Activated CD8-positive, alpha-beta T cell treated with anti-CD3 and anti-CD28 coated beads, Interleukin-2, amount 10 ng/mL, durations not matched to agents 7 days and 5 days (primary cell): ENCODE results near the gene CFL2. TPM values are rescaled to one million over a fixed set of nuclear protein-coding genes. Genes with fewer than 3 reads are reported as not detected.
"Not testable (repeated sequence)": the region's sequence is repeated elsewhere in the genome, so short reads cannot be mapped to it uniquely, and the experiment has no call there.

ENCODE experiments used
- ATAC-seq: fragments of 150-1000 bp; cut with Tn5 transposase; one replicate; pipeline ENCODE4 v1.10.0; 2021; ENCODE audit warnings: moderate library complexity
- CTCF ChIA-PET: fragments of 350-600 bp; sonication (Branson Sonifier 250); formaldehyde crosslinking; loops from one replicate; lab custom pipeline; 2021; ENCODE audit warnings: antibody characterized with exemption; lab: Charles Lee
- POLR2A ChIA-PET: fragments of 350-600 bp; sonication (Branson Sonifier 250); formaldehyde crosslinking; loops from one replicate; lab custom pipeline; 2021; ENCODE audit warnings: antibody characterized with exemption; lab: Charles Lee
- DNase-seq: peaks from one replicate; pipeline ENCODE4 v3.0.0-alpha.2; 2020
- H3K27ac Mint-ChIP-seq: one replicate; pipeline ENCODE4 v1.8.0; 2021; ENCODE audit warnings: mild to moderate bottlenecking, mixed read lengths
- H3K27me3 Mint-ChIP-seq: one replicate; pipeline ENCODE4 v1.8.0; 2021; ENCODE audit warnings: low read depth, mixed read lengths
- H3K36me3 Mint-ChIP-seq: one replicate; pipeline ENCODE4 v1.8.0; 2021; ENCODE audit warnings: low read depth, mixed read lengths
- H3K4me1 Mint-ChIP-seq: one replicate; pipeline ENCODE4 v1.8.0; 2021; ENCODE audit warnings: low read depth, mixed read lengths
- H3K4me3 Mint-ChIP-seq: one replicate; pipeline ENCODE4 v1.8.0; 2021; ENCODE audit warnings: mild to moderate bottlenecking, mixed read lengths
- H3K9me3 Mint-ChIP-seq: one replicate; pipeline ENCODE4 v1.8.0; 2022; ENCODE audit warnings: mixed read lengths; ENCODE audit not compliant: insufficient read depth
- total RNA-seq, 2 experiments: library from RNA; stranded (reverse); gene quantifications; one replicate each; pipeline ENCODE4 v1.2.3, GENCODE V29; 2021

The CFL2 gene
- total RNA-seq, 2 experiments from 2014 or later: 6.7 to 7.1 TPM

- POLR2A ChIA-PET: no interaction called here
- H3K4me1 Mint-ChIP-seq: peaks cover 19% of the 10 kb centered on the region
- no peak for ATAC-seq
- CTCF ChIA-PET: interaction anchor here (1.0 to 8.3 kb wide), 4 partner anchors 11 to 41 kb away, joined by 3 to 49 read pairs (median 5); no protein-coding TSS in a partner anchor
- no peak overlapping the region for H3K27ac Mint-ChIP-seq
- H3K27me3 Mint-ChIP-seq: peaks cover 2% of the 10 kb centered on the region
- H3K9me3 Mint-ChIP-seq: no peaks in the 10 kb centered on the region
- H3K36me3 Mint-ChIP-seq: peaks cover 21% of the 10 kb centered on the region
- H3K4me3 Mint-ChIP-seq: no peak overlapping the region
- no peak for DNase-seq
These were observed 3.2 kb downstream of the CFL2 start for GRCh38 chr14:34711169-34711568.

- Mint-ChIP-seq H3K36me3 (peaks cover 21% of the 10 kb centered on the region), H3K27me3 (peaks cover 2% of the 10 kb centered on the region), H3K4me3 (no peak overlapping the region), H3K9me3 (no peaks in the 10 kb centered on the region), H3K4me1 (peaks cover 16% of the 10 kb centered on the region), H3K27ac (no peak overlapping the region)
- ChIA-PET POLR2A (no interaction called here), CTCF (interaction anchor here (1.0 to 8.3 kb wide), 4 partner anchors 10 to 41 kb away, joined by 3 to 49 read pairs (median 5); no protein-coding TSS in a partner anchor)
- ATAC-seq (no peak), DNase-seq (no peak)
These were observed 3.6 kb downstream of the CFL2 start for GRCh38 chr14:34710744-34711143.

GRCh38 chr14:34710006-34710405 is 4.4 kb downstream of the CFL2 start:
- H3K4me1 Mint-ChIP-seq: peaks cover 11% of the 10 kb centered on the region
- H3K27me3 Mint-ChIP-seq: no peaks in the 10 kb centered on the region
- H3K27ac Mint-ChIP-seq: no peak overlapping the region
- H3K36me3 Mint-ChIP-seq: peaks cover 21% of the 10 kb centered on the region
- CTCF ChIA-PET: interaction anchor here (1.1 to 8.3 kb wide), 3 partner anchors 10 to 40 kb away, joined by 3 to 49 read pairs (median 3); no protein-coding TSS in a partner anchor
- ATAC-seq (no peak), DNase-seq (no peak)
- no peak overlapping the region for H3K4me3 Mint-ChIP-seq
- H3K9me3 Mint-ChIP-seq: no peaks in the 10 kb centered on the region
- POLR2A ChIA-PET: no interaction called here

GRCh38 chr14:34707722-34708121 is 6.7 kb downstream of the CFL2 start:
- no peak overlapping the region for H3K27ac Mint-ChIP-seq
- DNase-seq (no peak), ATAC-seq (no peak)
- no peak overlapping the region for H3K4me3 Mint-ChIP-seq
- H3K9me3 Mint-ChIP-seq: no peaks in the 10 kb centered on the region
- H3K36me3 Mint-ChIP-seq: peaks cover 13% of the 10 kb centered on the region
- H3K27me3 Mint-ChIP-seq: no peaks in the 10 kb centered on the region
- no peaks in the 10 kb centered on the region for H3K4me1 Mint-ChIP-seq
- CTCF ChIA-PET: interaction anchor here (1.4 to 8.3 kb wide), 2 partner anchors 15 to 19 kb away, joined by 4 to 49 read pairs; no protein-coding TSS in a partner anchor
- POLR2A ChIA-PET: no interaction called here

- CTCF ChIA-PET: no interaction called here
- POLR2A ChIA-PET: no interaction called here
- Mint-ChIP-seq H3K27me3 (no peaks in the 10 kb centered on the region), H3K4me1 (no peaks in the 10 kb centered on the region), H3K4me3 (no peak overlapping the region), H3K9me3 (no peaks in the 10 kb centered on the region), H3K36me3 (no peaks in the 10 kb centered on the region), H3K27ac (no peak overlapping the region)
- ATAC-seq (no peak), DNase-seq (no peak)
These were observed 12.6 kb downstream of the CFL2 start for GRCh38 chr14:34701808-34702207.

- no peak for ATAC-seq
- DNase-seq: no peak
- ChIA-PET CTCF (interaction anchor here (1.0 to 1.8 kb wide), 4 partner anchors 10 to 30 kb away, joined by 3 to 9 read pairs (median 4); no protein-coding TSS in a partner anchor), POLR2A (interaction anchor here (0.6 to 1.5 kb wide), 2 partner anchors 13 to 22 kb away, joined by 3 read pairs; no protein-coding TSS in a partner anchor)
- H3K4me3 Mint-ChIP-seq: no peak overlapping the region
- no peaks in the 10 kb centered on the region for H3K36me3 Mint-ChIP-seq
- H3K9me3 Mint-ChIP-seq: no peaks in the 10 kb centered on the region
- H3K27me3 Mint-ChIP-seq: no peaks in the 10 kb centered on the region
- no peak overlapping the region for H3K27ac Mint-ChIP-seq
- H3K4me1 Mint-ChIP-seq: no peaks in the 10 kb centered on the region
These were observed 13.7 kb downstream of the CFL2 start for GRCh38 chr14:34700622-34701130.

- Mint-ChIP-seq H3K4me1 (no peaks in the 10 kb centered on the region), H3K36me3 (no peaks in the 10 kb centered on the region), H3K4me3 (no peak overlapping the region), H3K27ac (no peak overlapping the region), H3K27me3 (no peaks in the 10 kb centered on the region), H3K9me3 (no peaks in the 10 kb centered on the region)
- ATAC-seq (no peak), DNase-seq (no peak)
- CTCF ChIA-PET: interaction anchor here (1.0 to 1.8 kb wide), 4 partner anchors 11 to 30 kb away, joined by 3 to 9 read pairs (median 4); no protein-coding TSS in a partner anchor
- POLR2A ChIA-PET: interaction anchor here (1.5 kb wide), 1 partner anchor 14 kb away, joined by 3 read pairs; no protein-coding TSS in a partner anchor
These were observed 14.3 kb downstream of the CFL2 start for GRCh38 chr14:34699873-34700621.

- H3K9me3 Mint-ChIP-seq, H3K4me3 Mint-ChIP-seq, ATAC-seq, H3K27ac Mint-ChIP-seq, H3K36me3 Mint-ChIP-seq, H3K27me3 Mint-ChIP-seq, DNase-seq, POLR2A ChIA-PET: not testable (repeated sequence)
- CTCF ChIA-PET: interaction anchor here (1.9 kb wide), 1 partner anchor 28 kb away, joined by 6 read pairs; no protein-coding TSS in a partner anchor
- peaks cover 14% of the 10 kb centered on the region for H3K4me1 Mint-ChIP-seq
These were observed 20.2 kb downstream of the CFL2 start for GRCh38 chr14:34694216-34694615.

GRCh38 chr14:34693228-34693939 is 21.0 kb downstream of the CFL2 start:
- DNase-seq (peak; percentile 51), ATAC-seq (peak; percentile 65)
- Mint-ChIP-seq H3K4me3 (peak overlapping the region; percentile 26), H3K27me3 (no peaks in the 10 kb centered on the region), H3K36me3 (no peaks in the 10 kb centered on the region), H3K27ac (peak overlapping the region; percentile 35), H3K4me1 (peaks cover 14% of the 10 kb centered on the region), H3K9me3 (no peaks in the 10 kb centered on the region)
- ChIA-PET POLR2A (no interaction called here), CTCF (interaction anchor here (0.8 to 1.4 kb wide), 2 partner anchors 12 to 23 kb away, joined by 3 read pairs; no protein-coding TSS in a partner anchor)

- ChIA-PET CTCF (interaction anchor here (0.8 to 1.4 kb wide), 2 partner anchors 12 to 23 kb away, joined by 3 read pairs; no protein-coding TSS in a partner anchor), POLR2A (no interaction called here)
- Mint-ChIP-seq H3K27me3 (peaks cover under 1% of the 10 kb centered on the region), H3K27ac (no peak overlapping the region), H3K36me3 (no peaks in the 10 kb centered on the region), H3K4me3 (no peak overlapping the region), H3K4me1 (peaks cover 14% of the 10 kb centered on the region), H3K9me3 (no peaks in the 10 kb centered on the region)
- DNase-seq: no peak
- ATAC-seq: no peak
These were observed 21.5 kb downstream of the CFL2 start for GRCh38 chr14:34692898-34693227.

- peaks cover 3% of the 10 kb centered on the region for H3K27me3 Mint-ChIP-seq
- ChIA-PET POLR2A (no interaction called here), CTCF (interaction anchor here (0.8 to 1.4 kb wide), 2 partner anchors 11 to 24 kb away, joined by 3 read pairs; no protein-coding TSS in a partner anchor)
- no peak overlapping the region for H3K27ac Mint-ChIP-seq
- H3K4me1 Mint-ChIP-seq: peaks cover 14% of the 10 kb centered on the region
- no peak for DNase-seq
- no peak overlapping the region for H3K4me3 Mint-ChIP-seq
- H3K9me3 Mint-ChIP-seq: no peaks in the 10 kb centered on the region
- ATAC-seq: no peak
- H3K36me3 Mint-ChIP-seq: no peaks in the 10 kb centered on the region
These were observed 22.0 kb downstream of the CFL2 start for GRCh38 chr14:34692348-34692747.
